CD4-positive, alpha-beta T cell treated with Interleukin-10 for 1 hour (primary cell): ENCODE measurements around the gene MICOS13.
"Not testable (repeated sequence)": the region's sequence is repeated elsewhere in the genome, so short reads cannot be mapped to it uniquely, and the experiment has no call there.

Experiments
- DNase-seq: peaks from one replicate; pipeline ENCODE4 v3.0.0-alpha.2; 2020

The MICOS13 gene

GRCh38 chr19:5680437-5681368 is at the start of gene MICOS13, which contains the start of gene HSD11B1L:
MICOS13 (minus strand) TSS chr19:5680516; CDS start chr19:5680486, 30 bp downstream.
HSD11B1L (plus strand) TSS chr19:5681027; CDS start chr19:5684833, 3,806 bp downstream.
- peak; percentile 99 for DNase-seq

GRCh38 chr19:5727453-5728050 is 47.2 kb upstream of the MICOS13 start:
- DNase-seq: no peak

- peak; percentile 98 for DNase-seq
Measured at GRCh38 chr19:5719961-5720790, 39.9 kb upstream of the MICOS13 start, which contains the start of the genes CATSPERD and LONP1. CATSPERD (plus strand) TSS chr19:5720637; CDS start chr19:5720738, 101 bp downstream. LONP1 (minus strand) TSS chr19:5720146; CDS start chr19:5720132, 14 bp downstream.

- DNase-seq: no peak
Measured at GRCh38 chr19:5719274-5719960, 39.1 kb upstream of the MICOS13 start.

- no peak for DNase-seq
Measured at GRCh38 chr19:5718579-5719273, 38.4 kb upstream of the MICOS13 start.

GRCh38 chr19:5718037-5718578 is 37.8 kb upstream of the MICOS13 start:
- no peak for DNase-seq

- no peak for DNase-seq
Measured at GRCh38 chr19:5717215-5717935, 37.1 kb upstream of the MICOS13 start.

GRCh38 chr19:5714816-5715215 is 34.5 kb upstream of the MICOS13 start:
- no peak for DNase-seq

GRCh38 chr19:5713228-5713627 is 32.9 kb upstream of the MICOS13 start:
- DNase-seq: no peak

- no peak for DNase-seq
Measured at GRCh38 chr19:5711713-5712161, 31.4 kb upstream of the MICOS13 start.

GRCh38 chr19:5711025-5711424 is 30.7 kb upstream of the MICOS13 start:
- DNase-seq: no peak

- no peak for DNase-seq
Measured at GRCh38 chr19:5707576-5708575, 27.6 kb upstream of the MICOS13 start.

GRCh38 chr19:5706876-5707573 is 26.7 kb upstream of the MICOS13 start:
- no peak for DNase-seq

- DNase-seq: no peak
Measured at GRCh38 chr19:5705552-5705951, 25.2 kb upstream of the MICOS13 start.

GRCh38 chr19:5703819-5704818 is 23.8 kb upstream of the MICOS13 start:
- DNase-seq: no peak

- DNase-seq: not testable (repeated sequence)
Measured at GRCh38 chr19:5702053-5702410, 21.7 kb upstream of the MICOS13 start.

GRCh38 chr19:5700455-5701092 is 20.3 kb upstream of the MICOS13 start:
- no peak for DNase-seq
